GM19023 (cell line): Measurements from ENCODE around the gene ACOD1.
A peak's percentile ranks its signal among the peaks of the same experiment; 100 is the strongest.

Experiments
- ATAC-seq: cut with Tn5 transposase; IDR thresholded peaks from one replicate; pipeline ENCODE4 v1.9.1; 2021; ENCODE audit warnings: mild to moderate bottlenecking, moderate library complexity; ENCODE audit not compliant: unreplicated experiment

ACOD1 gene

DNA sequence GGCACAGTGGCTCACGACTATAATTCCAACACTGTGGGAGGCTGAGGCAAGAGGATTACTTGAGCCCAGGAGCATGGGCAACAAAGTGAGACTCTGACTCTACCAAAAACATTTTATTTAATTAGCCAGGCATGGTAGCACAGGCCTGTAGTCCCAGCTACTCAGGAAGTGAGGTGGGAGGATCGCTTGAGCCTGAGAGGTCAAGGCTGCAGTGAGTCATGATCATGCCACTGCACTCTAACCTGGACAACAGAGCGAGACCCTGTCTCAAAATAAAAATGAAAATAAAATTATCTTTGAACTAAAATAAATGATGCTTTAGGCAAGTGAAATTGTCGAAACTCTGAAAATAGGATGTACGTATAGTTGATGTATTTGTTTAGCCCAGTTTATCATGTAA, 35.4 kb downstream of the ACOD1 start:
- ATAC-seq: no peak

DNA sequence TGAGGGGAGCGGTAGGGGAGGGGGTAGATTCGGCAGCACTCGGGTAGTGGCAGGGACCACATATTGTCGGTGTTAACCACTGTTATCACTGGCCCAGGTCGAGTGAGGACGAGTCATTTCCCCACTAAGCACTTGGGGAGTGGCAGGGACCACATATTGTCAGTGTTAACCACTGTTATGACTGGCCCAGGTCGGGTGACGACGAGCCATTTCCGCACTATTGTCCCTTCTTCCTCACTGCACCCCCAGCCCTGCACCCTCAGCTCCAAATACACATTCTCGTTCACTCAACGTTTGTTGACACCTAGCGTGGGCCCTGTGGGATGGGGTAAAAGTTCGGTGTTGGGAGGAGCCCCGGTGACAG, 43.1 kb downstream of the ACOD1 start:
- peak; percentile 47 for ATAC-seq

DNA sequence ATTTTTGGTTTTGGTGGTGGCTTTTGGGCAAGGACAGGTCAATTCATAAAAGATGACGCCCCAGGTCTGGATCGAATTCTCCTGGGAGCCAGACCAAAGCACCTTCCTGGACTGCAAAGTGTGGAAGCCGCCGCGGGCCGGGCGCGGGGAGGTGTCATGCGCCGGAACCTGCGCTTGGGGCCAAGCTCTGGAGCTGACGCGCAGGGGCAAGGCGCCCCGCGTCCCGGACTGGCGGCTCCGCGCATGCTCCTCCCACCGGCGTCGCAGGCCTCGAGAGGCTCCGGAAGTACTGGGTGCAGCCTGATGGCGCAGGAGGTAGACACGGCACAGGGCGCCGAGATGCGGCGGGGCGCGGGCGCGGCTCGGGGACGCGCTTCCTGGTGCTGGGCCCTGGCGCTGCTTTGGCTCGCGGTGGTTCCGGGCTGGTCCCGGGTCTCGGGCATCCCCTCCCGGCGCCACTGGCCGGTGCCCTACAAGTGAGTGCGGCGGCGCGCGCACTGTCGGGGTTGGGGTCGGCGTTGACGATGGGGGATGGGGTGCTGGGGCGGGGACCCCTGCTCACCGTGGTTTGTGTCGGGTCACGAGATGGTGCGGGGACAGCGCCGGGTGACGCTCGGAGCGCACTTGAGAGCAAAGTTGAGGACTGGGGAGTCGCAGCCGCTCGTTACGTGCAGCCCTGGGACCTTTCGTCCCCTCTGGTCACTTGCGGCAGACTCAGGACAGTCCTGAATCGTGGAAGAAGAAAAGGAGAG, 43.7 kb downstream of the ACOD1 start, which contains the start of gene CLN5:
Gene CLN5 (plus strand): TSS at position 286 of the 752 bp plus-strand sequence. CDS start 18 bp downstream, at position 304.
- peak; percentile 96 for ATAC-seq

DNA sequence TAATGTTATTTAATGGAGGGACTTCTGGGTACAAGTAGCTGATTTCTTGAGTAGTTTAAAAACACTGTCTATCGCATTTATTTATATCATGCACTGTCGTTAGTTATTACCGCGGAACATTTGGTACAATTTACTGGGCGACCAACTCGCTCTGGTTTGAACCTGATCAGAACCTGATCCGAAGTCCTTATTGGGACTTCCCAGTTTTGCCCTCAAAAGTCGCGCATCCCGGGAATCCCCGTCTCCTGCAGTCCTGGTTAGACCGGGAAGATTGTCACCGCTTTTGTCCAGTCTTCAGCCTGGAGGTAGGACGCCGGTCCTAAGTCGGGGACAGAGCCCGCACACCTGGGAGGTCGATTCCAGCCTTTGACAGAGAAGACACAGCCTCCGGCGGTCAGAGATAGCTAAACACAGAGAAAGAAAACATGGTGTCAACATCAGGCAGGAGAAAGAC, 44.3 kb downstream of the ACOD1 start:
- ATAC-seq: peak; percentile 3

DNA sequence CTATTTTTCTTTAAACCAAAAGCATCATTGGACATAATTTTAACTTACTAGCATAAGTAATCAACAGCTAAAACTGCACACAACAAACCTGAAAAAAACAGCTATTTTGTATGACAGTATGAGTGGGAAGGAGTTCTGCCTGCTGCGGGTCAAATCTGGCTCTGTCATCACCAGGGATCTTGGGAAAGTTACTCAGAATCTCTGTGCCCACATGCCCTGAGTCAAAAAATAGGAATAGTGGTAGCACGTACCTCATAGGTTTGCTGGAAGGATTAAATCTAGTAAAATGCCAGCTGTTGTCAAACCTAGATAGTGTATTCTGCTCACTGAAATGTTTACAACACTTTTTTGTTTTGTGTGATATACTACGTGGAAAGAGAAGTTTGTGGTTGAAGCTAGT, 44.7 kb downstream of the ACOD1 start:
- no peak for ATAC-seq

DNA sequence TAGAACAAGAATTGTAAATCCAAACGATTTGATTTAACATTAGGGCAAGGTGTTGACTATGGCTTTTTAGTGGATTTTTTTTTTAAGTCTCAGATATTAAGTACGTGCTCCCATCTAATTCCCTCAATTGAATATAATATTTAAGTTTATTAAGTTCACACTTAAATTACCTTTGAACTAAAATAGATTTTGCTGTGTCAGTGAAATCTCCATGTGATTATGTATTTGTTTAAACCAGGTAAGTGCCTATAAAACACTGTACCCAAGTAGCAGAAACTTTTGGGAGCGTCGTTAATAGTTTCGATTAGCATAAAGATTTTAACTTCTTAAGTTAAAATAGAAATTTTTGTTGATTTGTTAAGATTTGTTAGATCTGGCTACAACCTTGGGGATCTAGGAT, 45.2 kb downstream of the ACOD1 start:
- ATAC-seq: no peak

DNA sequence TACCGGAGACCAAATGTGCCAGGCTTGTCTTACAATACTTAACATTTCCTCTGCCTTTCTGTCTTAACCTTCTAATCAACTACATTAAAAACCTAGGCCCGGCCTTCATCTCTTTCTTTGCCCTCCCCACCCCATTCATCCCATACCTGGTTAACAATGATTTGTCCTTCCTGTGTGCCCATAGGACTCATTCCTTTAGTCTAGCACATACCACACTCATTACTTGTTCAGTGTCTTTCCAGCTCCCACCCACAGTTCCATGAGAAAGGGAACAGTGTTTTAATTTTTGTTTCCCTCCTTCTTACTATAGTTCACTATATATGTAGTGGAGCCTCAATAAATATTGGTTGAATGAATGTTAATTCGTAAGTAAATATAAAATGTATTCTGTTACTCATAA, 46.0 kb downstream of the ACOD1 start:
- ATAC-seq: no peak

DNA sequence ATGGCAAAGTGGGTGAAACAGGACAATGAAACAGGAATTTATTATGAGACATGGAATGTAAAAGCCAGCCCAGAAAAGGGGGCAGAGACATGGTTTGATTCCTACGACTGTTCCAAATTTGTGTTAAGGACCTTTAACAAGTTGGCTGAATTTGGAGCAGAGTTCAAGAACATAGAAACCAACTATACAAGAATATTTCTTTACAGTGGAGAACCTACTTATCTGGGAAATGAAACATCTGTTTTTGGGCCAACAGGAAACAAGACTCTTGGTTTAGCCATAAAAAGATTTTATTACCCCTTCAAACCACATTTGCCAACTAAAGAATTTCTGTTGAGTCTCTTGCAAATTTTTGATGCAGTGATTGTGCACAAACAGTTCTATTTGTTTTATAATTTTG, 52.2 kb downstream of the ACOD1 start:
- ATAC-seq: no peak

DNA sequence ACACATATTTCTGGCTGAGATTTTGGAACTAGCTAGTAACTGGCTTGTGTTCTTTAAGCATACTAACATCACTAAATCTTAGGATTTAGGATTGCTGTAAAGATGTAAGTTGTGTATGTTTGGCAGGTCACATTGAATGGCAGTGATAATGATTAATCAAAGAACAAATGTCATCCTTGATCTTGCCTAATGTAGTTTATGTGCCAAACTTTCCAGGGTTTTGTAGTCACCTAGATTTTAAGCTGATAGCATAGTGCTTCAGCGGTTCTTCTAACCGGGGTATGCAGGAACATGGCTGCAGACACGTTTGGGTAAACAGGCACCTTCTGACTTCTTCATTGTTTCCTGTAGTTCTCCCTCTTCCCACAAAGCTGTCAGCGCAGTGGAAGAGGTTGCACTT, 53.2 kb downstream of the ACOD1 start:
- ATAC-seq: no peak

DNA sequence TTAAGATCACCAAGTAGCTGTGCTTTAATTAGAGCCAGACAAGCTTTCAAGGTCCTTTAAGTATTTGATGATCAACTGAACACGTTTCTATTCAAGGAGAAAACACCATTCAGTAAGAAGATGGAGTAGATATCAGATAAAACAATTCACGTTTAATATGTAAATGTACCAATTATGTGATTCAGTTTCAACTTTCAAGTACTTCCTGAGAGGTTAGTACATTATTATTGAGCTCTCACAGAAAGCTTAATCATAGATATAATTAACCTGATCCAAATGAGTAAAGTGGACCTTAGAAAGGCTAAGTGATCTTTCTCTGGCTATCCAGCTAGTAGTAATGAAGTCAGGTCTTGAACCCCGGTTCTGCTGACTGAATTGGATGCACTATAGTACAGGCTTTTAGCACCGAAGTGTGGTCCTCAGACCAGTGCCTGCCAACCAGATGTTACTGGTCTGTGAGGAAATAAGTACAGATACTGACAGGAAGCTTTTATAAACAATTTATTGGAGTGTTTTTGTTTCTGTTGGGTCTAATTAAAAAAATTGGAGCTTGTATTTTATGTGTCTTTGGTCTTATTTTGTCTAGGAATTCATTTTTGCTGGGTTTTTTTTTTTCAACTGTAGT, 53.8 kb downstream of the ACOD1 start:
- no peak for ATAC-seq

DNA sequence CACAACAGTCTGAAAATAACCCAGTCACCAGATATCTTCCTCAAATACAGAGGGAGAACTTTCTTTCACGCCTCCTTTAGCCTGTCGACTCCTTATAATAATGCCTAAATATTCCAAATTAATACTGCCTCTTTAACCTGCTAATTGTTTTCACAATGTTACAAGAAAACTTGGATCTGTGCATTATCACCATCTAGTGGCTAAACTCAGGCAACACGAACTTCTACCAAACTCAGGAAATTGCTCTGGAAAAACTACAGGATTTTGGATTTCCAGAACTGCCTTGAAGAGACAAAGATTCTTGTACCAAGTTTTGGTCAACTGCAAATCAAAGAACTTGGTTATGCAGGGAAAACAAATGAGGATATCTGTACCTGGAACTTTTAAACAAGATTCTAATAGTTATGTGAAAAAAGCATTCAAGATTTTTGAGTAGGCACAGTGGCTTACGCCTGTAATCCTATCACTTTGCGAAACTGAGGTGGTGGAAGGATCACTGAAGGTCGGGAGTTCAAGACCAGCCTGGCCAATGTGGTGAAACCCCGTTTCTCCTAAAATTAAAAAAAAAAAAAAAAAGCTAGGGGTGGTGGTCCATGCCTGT, 54.4 kb downstream of the ACOD1 start:
- ATAC-seq: no peak
